ENCODE results near the gene PCSK2.

DNA sequence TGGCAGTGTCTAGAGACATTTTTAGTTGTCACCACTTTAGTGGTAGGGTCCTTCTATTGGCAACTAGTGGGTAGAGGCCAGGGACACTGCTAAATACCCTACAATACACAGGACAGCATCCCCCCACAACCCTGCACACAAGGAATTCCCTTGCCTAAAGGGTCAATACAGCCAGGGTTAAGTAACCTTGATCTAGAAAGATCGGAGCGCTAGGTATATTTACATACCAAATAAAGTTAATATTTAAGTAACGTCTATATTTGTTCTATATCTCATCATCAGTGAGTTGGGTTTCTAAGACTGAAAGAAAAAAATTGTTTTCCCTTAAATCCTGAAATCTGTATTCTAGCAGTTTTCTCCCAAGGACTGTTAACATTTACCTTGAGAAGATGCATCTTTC is 288.2 kb downstream of the PCSK2 start:
- TF ChIP-seq CEBPB (IDR thresholded peaks at IDR 0.05) (no peak), JUNB (IDR thresholded peaks at IDR 0.05) (no peak), FOSL2 (IDR thresholded peaks at IDR 0.05) (no peak), FOSL2 (CRISPR knock-in tag; IDR thresholded peaks at IDR 0.05) (no peak), ZFP36 (IDR thresholded peaks at IDR 0.05; ENCODE audit: borderline replicate concordance, partially characterized antibody) (no peak), POLR2A (IDR thresholded peaks at IDR 0.05; ENCODE audit: low read length) (no peak), MYC (IDR thresholded peaks at IDR 0.05; ENCODE audit: borderline replicate concordance, low read length) (no peak), EHF (CRISPR knock-in tag; IDR thresholded peaks at IDR 0.05) (no peak), JUN (IDR thresholded peaks at IDR 0.05) (no peak), RAD21 (conservative IDR thresholded peaks at IDR 0.05 in 1 of 2, IDR thresholded peaks at IDR 0.05 in 1 of 2) (no peak), HOXB5 (CRISPR knock-in tag; IDR thresholded peaks at IDR 0.05) (no peak)
- TF ChIP-seq, protein P1, sequence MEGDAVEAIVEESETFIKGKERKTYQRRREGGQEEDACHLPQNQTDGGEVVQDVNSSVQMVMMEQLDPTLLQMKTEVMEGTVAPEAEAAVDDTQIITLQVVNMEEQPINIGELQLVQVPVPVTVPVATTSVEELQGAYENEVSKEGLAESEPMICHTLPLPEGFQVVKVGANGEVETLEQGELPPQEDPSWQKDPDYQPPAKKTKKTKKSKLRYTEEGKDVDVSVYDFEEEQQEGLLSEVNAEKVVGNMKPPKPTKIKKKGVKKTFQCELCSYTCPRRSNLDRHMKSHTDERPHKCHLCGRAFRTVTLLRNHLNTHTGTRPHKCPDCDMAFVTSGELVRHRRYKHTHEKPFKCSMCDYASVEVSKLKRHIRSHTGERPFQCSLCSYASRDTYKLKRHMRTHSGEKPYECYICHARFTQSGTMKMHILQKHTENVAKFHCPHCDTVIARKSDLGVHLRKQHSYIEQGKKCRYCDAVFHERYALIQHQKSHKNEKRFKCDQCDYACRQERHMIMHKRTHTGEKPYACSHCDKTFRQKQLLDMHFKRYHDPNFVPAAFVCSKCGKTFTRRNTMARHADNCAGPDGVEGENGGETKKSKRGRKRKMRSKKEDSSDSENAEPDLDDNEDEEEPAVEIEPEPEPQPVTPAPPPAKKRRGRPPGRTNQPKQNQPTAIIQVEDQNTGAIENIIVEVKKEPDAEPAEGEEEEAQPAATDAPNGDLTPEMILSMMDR (IDR thresholded peaks at IDR 0.05) = no peak
- TF ChIP-seq, protein P2, sequence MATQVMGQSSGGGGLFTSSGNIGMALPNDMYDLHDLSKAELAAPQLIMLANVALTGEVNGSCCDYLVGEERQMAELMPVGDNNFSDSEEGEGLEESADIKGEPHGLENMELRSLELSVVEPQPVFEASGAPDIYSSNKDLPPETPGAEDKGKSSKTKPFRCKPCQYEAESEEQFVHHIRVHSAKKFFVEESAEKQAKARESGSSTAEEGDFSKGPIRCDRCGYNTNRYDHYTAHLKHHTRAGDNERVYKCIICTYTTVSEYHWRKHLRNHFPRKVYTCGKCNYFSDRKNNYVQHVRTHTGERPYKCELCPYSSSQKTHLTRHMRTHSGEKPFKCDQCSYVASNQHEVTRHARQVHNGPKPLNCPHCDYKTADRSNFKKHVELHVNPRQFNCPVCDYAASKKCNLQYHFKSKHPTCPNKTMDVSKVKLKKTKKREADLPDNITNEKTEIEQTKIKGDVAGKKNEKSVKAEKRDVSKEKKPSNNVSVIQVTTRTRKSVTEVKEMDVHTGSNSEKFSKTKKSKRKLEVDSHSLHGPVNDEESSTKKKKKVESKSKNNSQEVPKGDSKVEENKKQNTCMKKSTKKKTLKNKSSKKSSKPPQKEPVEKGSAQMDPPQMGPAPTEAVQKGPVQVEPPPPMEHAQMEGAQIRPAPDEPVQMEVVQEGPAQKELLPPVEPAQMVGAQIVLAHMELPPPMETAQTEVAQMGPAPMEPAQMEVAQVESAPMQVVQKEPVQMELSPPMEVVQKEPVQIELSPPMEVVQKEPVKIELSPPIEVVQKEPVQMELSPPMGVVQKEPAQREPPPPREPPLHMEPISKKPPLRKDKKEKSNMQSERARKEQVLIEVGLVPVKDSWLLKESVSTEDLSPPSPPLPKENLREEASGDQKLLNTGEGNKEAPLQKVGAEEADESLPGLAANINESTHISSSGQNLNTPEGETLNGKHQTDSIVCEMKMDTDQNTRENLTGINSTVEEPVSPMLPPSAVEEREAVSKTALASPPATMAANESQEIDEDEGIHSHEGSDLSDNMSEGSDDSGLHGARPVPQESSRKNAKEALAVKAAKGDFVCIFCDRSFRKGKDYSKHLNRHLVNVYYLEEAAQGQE (IDR thresholded peaks at IDR 0.05) = no peak
- TF ChIP-seq, protein P3, sequence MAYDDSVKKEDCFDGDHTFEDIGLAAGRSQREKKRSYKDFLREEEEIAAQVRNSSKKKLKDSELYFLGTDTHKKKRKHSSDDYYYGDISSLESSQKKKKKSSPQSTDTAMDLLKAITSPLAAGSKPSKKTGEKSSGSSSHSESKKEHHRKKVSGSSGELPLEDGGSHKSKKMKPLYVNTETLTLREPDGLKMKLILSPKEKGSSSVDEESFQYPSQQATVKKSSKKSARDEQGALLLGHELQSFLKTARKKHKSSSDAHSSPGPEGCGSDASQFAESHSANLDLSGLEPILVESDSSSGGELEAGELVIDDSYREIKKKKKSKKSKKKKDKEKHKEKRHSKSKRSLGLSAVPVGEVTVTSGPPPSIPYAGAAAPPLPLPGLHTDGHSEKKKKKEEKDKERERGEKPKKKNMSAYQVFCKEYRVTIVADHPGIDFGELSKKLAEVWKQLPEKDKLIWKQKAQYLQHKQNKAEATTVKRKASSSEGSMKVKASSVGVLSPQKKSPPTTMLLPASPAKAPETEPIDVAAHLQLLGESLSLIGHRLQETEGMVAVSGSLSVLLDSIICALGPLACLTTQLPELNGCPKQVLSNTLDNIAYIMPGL (CRISPR knock-in tag; IDR thresholded peaks at IDR 0.05; ENCODE audit: borderline replicate concordance) = no peak

All from A549 (cell line).